GM12873 (cell line): ENCODE results near the gene P2RY13.

Source experiments
- TF ChIP-seq, protein P1 (sequence below): IDR thresholded peaks from 2 replicates; pipeline ENCODE4 v1.5.1; 2012; ENCODE audit warnings: low read depth, mild to moderate bottlenecking, moderate library complexity, low read length, control low read depth; ENCODE audit not compliant: insufficient read depth; ENCODE audit errors: missing control alignments

P2RY13 gene

DNA sequence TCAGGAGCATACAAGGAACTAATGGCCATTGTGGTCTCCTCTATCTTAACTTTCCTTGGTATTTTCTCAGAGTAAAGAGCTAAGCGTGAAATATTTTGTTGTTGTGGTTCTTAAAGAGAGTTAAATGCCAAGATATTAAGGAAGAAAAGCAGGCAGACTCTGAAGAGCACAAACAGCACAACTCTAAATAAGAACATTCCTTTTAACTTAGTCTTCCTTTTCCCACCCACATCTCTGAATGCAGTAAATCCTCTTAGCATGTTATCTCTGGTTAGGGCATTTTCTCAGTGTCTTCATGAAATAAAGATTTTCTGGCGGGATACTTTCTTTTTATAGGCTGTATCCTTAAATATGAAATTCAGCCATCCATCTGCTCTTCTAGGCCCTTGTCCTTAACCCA, 14.2 kb downstream of the P2RY13 start:
- TF ChIP-seq, protein P1, sequence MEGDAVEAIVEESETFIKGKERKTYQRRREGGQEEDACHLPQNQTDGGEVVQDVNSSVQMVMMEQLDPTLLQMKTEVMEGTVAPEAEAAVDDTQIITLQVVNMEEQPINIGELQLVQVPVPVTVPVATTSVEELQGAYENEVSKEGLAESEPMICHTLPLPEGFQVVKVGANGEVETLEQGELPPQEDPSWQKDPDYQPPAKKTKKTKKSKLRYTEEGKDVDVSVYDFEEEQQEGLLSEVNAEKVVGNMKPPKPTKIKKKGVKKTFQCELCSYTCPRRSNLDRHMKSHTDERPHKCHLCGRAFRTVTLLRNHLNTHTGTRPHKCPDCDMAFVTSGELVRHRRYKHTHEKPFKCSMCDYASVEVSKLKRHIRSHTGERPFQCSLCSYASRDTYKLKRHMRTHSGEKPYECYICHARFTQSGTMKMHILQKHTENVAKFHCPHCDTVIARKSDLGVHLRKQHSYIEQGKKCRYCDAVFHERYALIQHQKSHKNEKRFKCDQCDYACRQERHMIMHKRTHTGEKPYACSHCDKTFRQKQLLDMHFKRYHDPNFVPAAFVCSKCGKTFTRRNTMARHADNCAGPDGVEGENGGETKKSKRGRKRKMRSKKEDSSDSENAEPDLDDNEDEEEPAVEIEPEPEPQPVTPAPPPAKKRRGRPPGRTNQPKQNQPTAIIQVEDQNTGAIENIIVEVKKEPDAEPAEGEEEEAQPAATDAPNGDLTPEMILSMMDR = no peak

DNA sequence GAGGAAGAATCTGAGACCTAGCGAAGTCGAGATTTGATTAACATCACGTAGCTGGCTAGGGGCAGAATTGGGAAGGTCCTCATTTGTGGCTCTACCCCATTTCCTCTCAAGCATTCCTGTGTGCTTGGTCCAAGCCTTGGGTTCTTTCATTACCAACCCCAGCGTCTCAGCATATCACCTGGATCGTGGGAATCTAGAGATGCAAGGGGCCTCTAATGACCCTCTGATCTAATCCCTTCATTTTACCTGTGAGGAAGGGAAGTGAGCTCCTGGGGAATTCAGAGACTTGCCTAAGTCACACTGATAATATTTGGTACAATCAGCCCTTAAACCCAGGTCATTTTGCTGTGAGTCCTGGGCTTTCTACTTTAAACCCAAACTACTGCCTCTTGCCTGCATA, 14.8 kb downstream of the P2RY13 start:
- TF ChIP-seq, protein P1 = no peak

GRCh38 chr3:151314137-151314536, 15.2 kb downstream of the P2RY13 start:
- TF ChIP-seq, protein P1 = no peak

DNA sequence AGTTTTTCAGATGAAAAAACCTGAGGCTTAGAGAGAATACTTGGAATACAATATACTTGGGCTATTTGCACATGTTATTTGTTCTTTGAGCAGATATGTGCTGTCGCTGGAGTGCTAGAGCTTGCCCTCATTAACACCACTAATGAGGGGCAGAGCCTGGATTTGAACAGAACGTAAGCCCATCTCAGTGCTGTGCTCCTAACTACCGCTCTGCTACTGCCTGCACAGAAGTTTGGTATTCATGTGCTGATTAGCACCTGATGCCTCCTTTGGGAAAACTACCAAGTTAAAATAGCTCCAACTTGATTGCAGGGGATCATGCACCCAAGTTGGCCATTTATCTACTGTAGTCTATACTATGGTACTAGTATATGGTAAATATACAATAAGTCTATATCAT, 16.4 kb downstream of the P2RY13 start:
- TF ChIP-seq, protein P1 = no peak

DNA sequence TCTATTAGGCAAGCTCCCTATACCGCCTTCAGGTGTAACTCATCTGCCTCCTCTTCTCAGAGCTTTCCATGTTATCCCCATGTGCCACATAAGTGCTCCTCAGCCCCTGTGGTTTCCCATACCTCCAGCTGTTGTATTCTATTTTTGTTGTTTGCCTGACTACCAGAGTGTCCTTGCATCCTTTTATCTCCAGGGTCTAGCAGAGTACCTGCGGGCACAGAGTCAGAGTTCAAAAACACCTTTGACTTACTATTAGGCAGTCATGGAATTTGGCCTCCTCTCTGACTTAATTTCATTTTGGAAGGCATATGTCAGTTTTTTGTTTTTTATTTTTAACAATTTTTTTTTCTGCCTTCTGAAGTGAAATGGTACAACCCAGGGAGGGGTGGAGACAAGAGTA, 19.8 kb downstream of the P2RY13 start:
- TF ChIP-seq, protein P1 = no peak

GRCh38 chr3:151307583-151308488, 21.5 kb downstream of the P2RY13 start:
- TF ChIP-seq, protein P1 = no peak

DNA sequence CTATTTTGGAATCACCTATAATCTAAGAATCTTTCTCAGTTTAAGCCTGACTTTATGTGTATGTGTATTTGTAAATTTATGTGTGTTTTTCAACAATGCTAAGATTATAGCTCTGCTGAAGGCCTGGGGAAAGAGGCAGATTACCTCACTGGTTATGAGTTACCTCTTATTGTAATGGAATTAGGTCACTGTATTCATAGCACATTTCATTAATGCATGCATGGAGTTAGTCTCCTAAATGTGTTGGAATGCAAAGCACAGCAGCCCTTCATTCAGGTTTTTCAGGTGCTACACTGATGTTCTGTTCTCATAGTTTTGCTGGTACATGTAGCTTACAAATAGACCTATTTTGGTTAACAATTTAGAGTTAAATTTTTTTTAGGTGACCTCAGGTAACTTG, 22.2 kb downstream of the P2RY13 start:
- TF ChIP-seq, protein P1 = no peak
